Esophagus squamous epithelium (tissue), 5 donors: ENCODE data around the gene HSPBP1. TPM values are rescaled to one million over a fixed set of nuclear protein-coding genes. Genes with fewer than 3 reads are reported as not detected.

Experiments used
- DNase-seq: peaks from one replicate; lab custom pipeline; 2025; lab: John Stamatoyannopoulos, UW
- H3K27ac ChIP-seq, 4 donors: fragments of 200-600 bp; sonication (generic); one replicate each; pipeline ENCODE4 v1.5.1; 2016 to 2019; ENCODE audit warnings: mild to moderate bottlenecking in 1 of 4
- H3K27me3 ChIP-seq, 4 donors: fragments of 200-600 bp; sonication (generic); 1 replicate in 3 of 4; 2 replicates in 1 of 4; pipeline versions ENCODE4 v1.5.1 to v1.6.0; 2017 to 2021; ENCODE audit warnings: antibody characterized with exemption in 1 of 4
- H3K36me3 ChIP-seq, 3 donors: fragments of 200-600 bp; sonication (generic); one replicate each; pipeline ENCODE4 v1.5.1; 2016 to 2019
- H3K4me1 ChIP-seq, 3 donors: fragments of 200-600 bp; sonication (generic); one replicate each; pipeline ENCODE4 v1.5.1; 2017 to 2019
- H3K4me3 ChIP-seq, 4 donors: fragments of 200-600 bp; sonication (generic); 1 replicate in 3 of 4; 2 replicates in 1 of 4; pipeline ENCODE4 v1.5.1; 2016 to 2019; ENCODE audit warnings: mild to moderate bottlenecking in 2 of 4, moderate library complexity in 1 of 4
- H3K9me3 ChIP-seq, 3 donors: fragments of 200-600 bp; sonication (generic); one replicate each; pipeline ENCODE4 v1.5.1; 2016 to 2019
- CTCF ChIP-seq, 6 experiments: fragments of 450-650 bp in 4 of 6; fragments of 200-600 bp in 2 of 6; sonication (generic) in 2 of 6; IDR thresholded peaks; one replicate each; pipeline ENCODE4 v1.5.1; 2016 to 2019; ENCODE audit warnings: antibody characterized with exemption in 6 of 6, mild to moderate bottlenecking in 4 of 6, moderate library complexity in 4 of 6
- POLR2A ChIP-seq, 4 donors: fragments of 450-650 bp; IDR thresholded peaks; one replicate each; pipeline ENCODE4 v1.6.1; 2017; ENCODE audit warnings: antibody characterized with exemption in 4 of 4, mild to moderate bottlenecking in 4 of 4, moderate library complexity in 3 of 4
- WGBS, 2 donors: methylation state at CpG; one replicate each; pipeline ENCODE4 v1.1.5; 2018; 5-methylcytosine and 5-hydroxymethylcytosine counted together
- intact Hi-C: fragments of 100-400 bp; cut with DNase I; formaldehyde crosslinking; loops from one replicate; pipeline ENCODE4 v1.15.0; 2022
- total RNA-seq, 4 donors: library from RNA; depleted of rRNA; stranded (reverse); fragments of >200 nt; gene quantifications; one replicate each; pipeline ENCODE4 v1.1.0, GENCODE V29; 2016
- donor health status: DM: yes; HTN: yes; CAD: no.

Gene HSPBP1
- total RNA-seq, 4 donors from 2014 or later, result 27.1 to 40.7 (median 32.4) TPM

GRCh38 chr19:55232986-55233385 lies 46.9 kb downstream of the HSPBP1 start:
- intact Hi-C loops, result no loop called here

GRCh38 chr19:55232286-55232602 lies 47.7 kb downstream of the HSPBP1 start:
- Histone ChIP-seq H3K36me3 (peaks cover 45 to 100% (median 59%) of the 10 kb centered on the region in 3 donors), H3K27ac (no peak overlapping the region), H3K4me3 (no peak overlapping the region), H3K4me1 (no peaks in the 10 kb centered on the region), H3K27me3 (no peaks in the 10 kb centered on the region), H3K9me3 (no peaks in the 10 kb centered on the region)
- intact Hi-C loops, result no loop called here
- no peak for DNase-seq
- no peak for TF ChIP-seq POLR2A (IDR thresholded peaks at IDR 0.05)
- TF ChIP-seq CTCF (IDR thresholded peaks at IDR 0.05), result no peak
- WGBS, 2 donors, result 80 to 90% methylated on average over 2 of the region's 12 CpGs

More at GRCh38 chr19:55232986-55233385, 46.9 kb downstream of the HSPBP1 start:
- 82 to 86% methylated on average over 5 of the region's 5 CpGs for WGBS, 2 donors
- Histone ChIP-seq H3K4me1 (no peaks in the 10 kb centered on the region), H3K27me3 (no peaks in the 10 kb centered on the region), H3K27ac (no peak overlapping the region), H3K9me3 (no peaks in the 10 kb centered on the region), H3K4me3 (no peak overlapping the region), H3K36me3 (peaks cover 43 to 100% (median 65%) of the 10 kb centered on the region in 3 donors)
- no peak for TF ChIP-seq CTCF (IDR thresholded peaks at IDR 0.05)
- DNase-seq, result no peak

GRCh38 chr19:55231391-55232285 lies 48.3 kb downstream of the HSPBP1 start:
- intact Hi-C loops, result no loop called here
- TF ChIP-seq CTCF (IDR thresholded peaks at IDR 0.05) (no peak), POLR2A (IDR thresholded peaks at IDR 0.05) (no peak)
- WGBS, 2 donors, result 97 to 98% methylated on average over 7 of the region's 30 CpGs
- Histone ChIP-seq H3K4me1 (no peaks in the 10 kb centered on the region), H3K4me3 (no peak overlapping the region), H3K27me3 (no peaks in the 10 kb centered on the region), H3K9me3 (no peaks in the 10 kb centered on the region), H3K27ac (no peak overlapping the region), H3K36me3 (peaks cover 44 to 100% (median 55%) of the 10 kb centered on the region in 3 donors)
- no peak for DNase-seq

GRCh38 chr19:55230780-55231179 lies 49.1 kb downstream of the HSPBP1 start:
- H3K36me3 ChIP-seq, result peaks cover 37 to 100% (median 46%) of the 10 kb centered on the region in 3 donors
- no peaks in the 10 kb centered on the region for H3K4me1 ChIP-seq
- no peaks in the 10 kb centered on the region for H3K27me3 ChIP-seq
- H3K27ac ChIP-seq, result no peak overlapping the region
- H3K9me3 ChIP-seq, result no peaks in the 10 kb centered on the region
- WGBS, 2 donors, result 80% methylated on average over 2 of the region's 13 CpGs; no CpG with 5 or more reads in 1 of the 2 donors
- no peak for TF ChIP-seq POLR2A (IDR thresholded peaks at IDR 0.05)
- no peak for TF ChIP-seq CTCF (IDR thresholded peaks at IDR 0.05)
- no peak for DNase-seq
- intact Hi-C loops, result no loop called here
- no peak overlapping the region for H3K4me3 ChIP-seq

- Histone ChIP-seq H3K4me3 (no peak overlapping the region), H3K9me3 (no peaks in the 10 kb centered on the region), H3K4me1 (no peaks in the 10 kb centered on the region), H3K27ac (no peak overlapping the region), H3K27me3 (no peaks in the 10 kb centered on the region), H3K36me3 (peaks cover 37 to 96% (median 44%) of the 10 kb centered on the region in 3 donors)
- no peak for TF ChIP-seq CTCF (IDR thresholded peaks at IDR 0.05)
- no peak for TF ChIP-seq POLR2A (IDR thresholded peaks at IDR 0.05)
- intact Hi-C loops, result no loop called here
- no peak for DNase-seq
- whole genome bisulfite sequencing, 2 donors, result 87% methylated on average over 7 of the region's 13 CpGs; no CpG with 5 or more reads in 1 of the 2 donors
These were observed 49.6 kb downstream of the HSPBP1 start for GRCh38 chr19:55230329-55230728.
